Measurements from ENCODE around the gene SASH1.

The SASH1 gene

DNA sequence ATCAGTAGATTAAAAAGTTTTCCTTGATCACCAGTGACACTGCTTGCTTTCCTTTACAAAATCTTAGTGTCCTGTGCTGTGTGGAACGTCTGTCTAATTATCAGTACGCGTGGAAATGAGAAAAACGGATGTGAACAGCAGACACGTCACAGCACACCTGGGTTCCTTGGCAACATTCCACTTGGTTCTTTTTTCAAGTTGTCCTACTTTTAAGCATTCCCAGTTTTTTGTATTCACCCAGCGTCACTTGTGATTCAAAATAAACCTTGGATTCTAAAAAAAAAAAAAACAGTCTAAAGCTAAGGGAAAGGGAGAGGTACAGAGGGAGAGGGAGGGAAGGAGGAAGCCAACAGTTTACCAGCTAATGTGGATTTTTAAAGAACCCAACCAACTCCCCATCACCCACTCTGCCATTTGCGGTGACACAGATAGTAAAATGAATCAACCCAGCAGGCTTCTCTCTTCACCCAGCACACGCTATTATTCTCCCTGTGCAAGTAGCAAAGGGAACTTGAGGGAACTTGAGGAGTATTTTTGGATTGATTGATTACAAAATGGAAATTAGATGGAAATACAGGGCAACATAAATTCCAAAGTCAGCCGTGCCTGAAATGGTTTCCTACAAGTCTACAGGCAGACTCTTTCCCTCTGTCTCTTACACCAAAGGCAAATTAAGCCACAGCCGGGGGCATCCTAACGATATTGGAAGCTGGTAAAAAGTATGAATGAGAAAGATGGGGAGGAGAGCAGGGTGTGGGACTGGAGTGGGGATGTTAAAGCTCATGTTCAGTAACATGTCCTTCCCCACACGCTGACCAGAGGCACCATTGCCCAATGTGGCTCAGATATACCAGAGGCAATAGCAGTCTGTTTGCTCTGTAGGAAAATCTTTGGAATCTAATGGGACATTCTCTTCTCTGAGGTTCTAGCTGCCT is 129.8 kb downstream of the SASH1 start:
- TF ChIP-seq, protein P1, sequence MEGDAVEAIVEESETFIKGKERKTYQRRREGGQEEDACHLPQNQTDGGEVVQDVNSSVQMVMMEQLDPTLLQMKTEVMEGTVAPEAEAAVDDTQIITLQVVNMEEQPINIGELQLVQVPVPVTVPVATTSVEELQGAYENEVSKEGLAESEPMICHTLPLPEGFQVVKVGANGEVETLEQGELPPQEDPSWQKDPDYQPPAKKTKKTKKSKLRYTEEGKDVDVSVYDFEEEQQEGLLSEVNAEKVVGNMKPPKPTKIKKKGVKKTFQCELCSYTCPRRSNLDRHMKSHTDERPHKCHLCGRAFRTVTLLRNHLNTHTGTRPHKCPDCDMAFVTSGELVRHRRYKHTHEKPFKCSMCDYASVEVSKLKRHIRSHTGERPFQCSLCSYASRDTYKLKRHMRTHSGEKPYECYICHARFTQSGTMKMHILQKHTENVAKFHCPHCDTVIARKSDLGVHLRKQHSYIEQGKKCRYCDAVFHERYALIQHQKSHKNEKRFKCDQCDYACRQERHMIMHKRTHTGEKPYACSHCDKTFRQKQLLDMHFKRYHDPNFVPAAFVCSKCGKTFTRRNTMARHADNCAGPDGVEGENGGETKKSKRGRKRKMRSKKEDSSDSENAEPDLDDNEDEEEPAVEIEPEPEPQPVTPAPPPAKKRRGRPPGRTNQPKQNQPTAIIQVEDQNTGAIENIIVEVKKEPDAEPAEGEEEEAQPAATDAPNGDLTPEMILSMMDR (IDR thresholded peaks at IDR 0.05; ENCODE audit: low read depth, low read length, poor library complexity, severe bottlenecking) = no peak
- no peak for TF ChIP-seq EZH2phosphoT487 (IDR thresholded peaks at IDR 0.05; ENCODE audit: borderline replicate concordance, low read length)

GRCh38 chr6:148479497-148479896 is 136.9 kb downstream of the SASH1 start:
- H3K9me2 ChIP-seq (replicated peaks; ENCODE audit: control insufficient read depth, low read length) = no peaks in the 10 kb centered on the region
- no peak overlapping the region for H3K27ac ChIP-seq (ENCODE audit: low read depth, low read length)
- no peak overlapping the region for H3K4me2 ChIP-seq (ENCODE audit: low read length)
- TF ChIP-seq, protein P1 (IDR thresholded peaks at IDR 0.05; ENCODE audit: low read depth, low read length, poor library complexity, severe bottlenecking) = no peak
- no peak for TF ChIP-seq EZH2phosphoT487 (IDR thresholded peaks at IDR 0.05; ENCODE audit: borderline replicate concordance, low read length)
- H3K9me3 ChIP-seq (ENCODE audit: control insufficient read depth, insufficient read depth, low read length) = no peaks in the 10 kb centered on the region
- no peaks in the 10 kb centered on the region for H3K27me3 ChIP-seq (ENCODE audit: control insufficient read depth, low read length)
- no peaks in the 10 kb centered on the region for H3K36me3 ChIP-seq (ENCODE audit: control insufficient read depth, low read length)
- H3K4me3 ChIP-seq (ENCODE audit: low read length) = no peak overlapping the region
- no peaks in the 10 kb centered on the region for H3K4me1 ChIP-seq (ENCODE audit: control insufficient read depth, low read length)
- H3K79me2 ChIP-seq (ENCODE audit: control insufficient read depth, low read length) = no peaks in the 10 kb centered on the region
- no peaks in the 10 kb centered on the region for H4K20me1 ChIP-seq (ENCODE audit: control insufficient read depth, insufficient read depth, low read depth, low read length)
- no peaks in the 10 kb centered on the region for H3F3A ChIP-seq (ENCODE audit: control insufficient read depth, insufficient read depth)

More for the DNA sequence above, 129.8 kb downstream of the SASH1 start:
- no peak overlapping the region for H3K27ac ChIP-seq (ENCODE audit: low read depth, low read length)
- H3K36me3 ChIP-seq (ENCODE audit: control insufficient read depth, low read length) = no peaks in the 10 kb centered on the region
- H3K27me3 ChIP-seq (ENCODE audit: control insufficient read depth, low read length) = no peaks in the 10 kb centered on the region
- no peak overlapping the region for H3K4me2 ChIP-seq (ENCODE audit: low read length)
- no peaks in the 10 kb centered on the region for H3K9me2 ChIP-seq (replicated peaks; ENCODE audit: control insufficient read depth, low read length)
- no peaks in the 10 kb centered on the region for H3F3A ChIP-seq (ENCODE audit: control insufficient read depth, insufficient read depth)
- H3K79me2 ChIP-seq (ENCODE audit: control insufficient read depth, low read length) = no peaks in the 10 kb centered on the region
- no peak overlapping the region for H3K4me3 ChIP-seq (ENCODE audit: low read length)
- no peaks in the 10 kb centered on the region for H3K9me3 ChIP-seq (ENCODE audit: control insufficient read depth, insufficient read depth, low read length)
- H4K20me1 ChIP-seq (ENCODE audit: control insufficient read depth, insufficient read depth, low read depth, low read length) = no peaks in the 10 kb centered on the region
- H3K4me1 ChIP-seq (ENCODE audit: control insufficient read depth, low read length) = no peaks in the 10 kb centered on the region

DNA sequence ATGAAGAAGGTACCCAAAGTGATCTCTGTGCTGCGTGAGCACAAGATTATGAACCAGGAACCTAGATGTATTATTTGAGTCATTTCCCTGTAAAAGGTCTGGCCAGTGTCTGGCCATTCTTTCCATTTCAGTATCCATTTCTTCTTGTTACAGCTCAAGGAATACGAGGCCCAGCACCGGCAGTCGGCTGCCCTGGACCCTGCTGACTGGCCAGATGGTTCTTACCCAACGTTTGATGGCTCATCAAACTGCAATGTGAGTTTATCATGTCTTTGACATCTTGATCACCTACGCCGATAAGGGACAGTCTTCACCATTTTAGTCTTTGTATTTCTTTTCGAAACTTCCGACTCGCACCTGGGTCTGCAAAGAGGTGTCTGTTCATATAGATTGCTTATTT is 144.8 kb downstream of the SASH1 start:
- Histone ChIP-seq H3K27me3 (ENCODE audit: control insufficient read depth, low read length) (no peaks in the 10 kb centered on the region), H3K27ac (ENCODE audit: low read depth, low read length) (no peak overlapping the region), H3K36me3 (ENCODE audit: control insufficient read depth, low read length) (no peaks in the 10 kb centered on the region), H3K4me2 (ENCODE audit: low read length) (no peak overlapping the region), H3K4me1 (ENCODE audit: control insufficient read depth, low read length) (no peaks in the 10 kb centered on the region), H4K20me1 (ENCODE audit: control insufficient read depth, insufficient read depth, low read depth, low read length) (no peaks in the 10 kb centered on the region), H3K79me2 (ENCODE audit: control insufficient read depth, low read length) (no peaks in the 10 kb centered on the region), H3K9me2 (replicated peaks; ENCODE audit: control insufficient read depth, low read length) (no peaks in the 10 kb centered on the region), H3F3A (ENCODE audit: control insufficient read depth, insufficient read depth) (no peaks in the 10 kb centered on the region), H3K9me3 (ENCODE audit: control insufficient read depth, insufficient read depth, low read length) (no peaks in the 10 kb centered on the region), H3K4me3 (ENCODE audit: low read length) (no peak overlapping the region)
- no peak for TF ChIP-seq EZH2phosphoT487 (IDR thresholded peaks at IDR 0.05; ENCODE audit: borderline replicate concordance, low read length)
- TF ChIP-seq, protein P1 (IDR thresholded peaks at IDR 0.05; ENCODE audit: low read depth, low read length, poor library complexity, severe bottlenecking) = no peak

Measured in DOHH2 (cell line).